HepG2 (cell line): ENCODE measurements around the gene CISD3. TPM values are rescaled to one million over a fixed set of nuclear protein-coding genes. Genes with fewer than 3 reads are reported as not detected.

ENCODE experiments used
- ATAC-seq: fragments of 200-7000 bp; cut with Tn5 transposase; 3 replicates; pipeline ENCODE4 v1.9.1; 2020; ENCODE audit warnings: mild to moderate bottlenecking, moderate library complexity
- BruUV-seq: library from RNA; stranded (reverse); fragments of 400-500 nt; replicated peaks from 2 replicates; lab custom pipeline; 2021; lab: Mats Ljungman, UMichigan
- CTCF ChIA-PET: fragments of 300-600 bp; formaldehyde crosslinking; extraction: SDS; loops from one replicate; lab custom pipeline; 2021; ENCODE audit warnings: low total read pairs, inconsistent platforms, low intra/inter-chr PET ratio; lab: Yijun Ruan, JAX
- POLR2A ChIA-PET: fragments of 350-600 bp; sonication (Branson Sonifier 250); formaldehyde crosslinking; loops from one replicate; lab custom pipeline; 2020; ENCODE audit warnings: antibody characterized with exemption, inconsistent platforms; lab: Yijun Ruan, JAX
- DNase-seq: peaks from one replicate; pipeline ENCODE4 v3.0.0-alpha.2; 2015; ENCODE audit warnings: low spot score
- FAIRE-seq: peaks from 3 replicates; lab custom pipeline; 2011; peaks lifted over from hg19 to GRCh38; lab: Jason Lieb, UNC
- H2AFZ ChIP-seq: one replicate; pipeline ENCODE4 v1.6.1; 2011; ENCODE audit warnings: low read length, inconsistent platforms
- H3K27ac ChIP-seq: fragments of 300-600 bp; 3 replicates; pipeline ENCODE4 v1.8.0; 2011; ENCODE audit warnings: mixed run types, mild to moderate bottlenecking, mixed read lengths, low read length, inconsistent platforms; ENCODE audit not compliant: insufficient read depth; ENCODE audit errors: extremely low read length
- H3K27me3 ChIP-seq, 2 experiments: fragments of 200-600 bp in 1 of 2; 2 replicates in 1 of 2; 3 replicates in 1 of 2; pipeline versions ENCODE4 v1.6.0 to v1.8.0; 2011; ENCODE audit warnings: low read length in 2 of 2, mild to moderate bottlenecking in 2 of 2, moderate library complexity in 2 of 2, inconsistent platforms in 1 of 2; ENCODE audit not compliant: insufficient read depth in 2 of 2, control insufficient read depth in 1 of 2
- H3K36me3 ChIP-seq, 2 experiments: fragments of 200-600 bp in 1 of 2; replicated peaks in 1 of 2; 2 replicates in 1 of 2; 3 replicates in 1 of 2; pipeline versions ENCODE4 v1.5.1 to v1.8.0; 2011; ENCODE audit warnings: low read length in 2 of 2, inconsistent platforms in 1 of 2; ENCODE audit not compliant: insufficient read depth in 2 of 2, control insufficient read depth in 1 of 2
- H3K4me1 ChIP-seq: 2 replicates; pipeline ENCODE4 v1.5.1; 2012; ENCODE audit warnings: low read length, inconsistent platforms; ENCODE audit not compliant: insufficient read depth
- H3K4me2 ChIP-seq: 2 replicates; pipeline ENCODE4 v1.6.0; 2011; ENCODE audit warnings: low read depth, low read length, inconsistent platforms
- H3K4me3 ChIP-seq, 3 experiments: fragments of 200-600 bp in 1 of 3; sonication (generic), shearing (Covaris generic) in 1 of 3; replicated peaks in 1 of 3; 2 replicates each; pipeline ENCODE4 v1.5.1; 2011 to 2016; ENCODE audit warnings: low read length in 3 of 3, inconsistent platforms in 2 of 3, low read depth in 2 of 3, mild to moderate bottlenecking in 2 of 3, control low read depth in 1 of 3, mixed read lengths in 1 of 3; ENCODE audit not compliant: insufficient read depth in 1 of 3
- H3K79me2 ChIP-seq: one replicate; pipeline ENCODE4 v1.6.1; 2011; ENCODE audit warnings: low read length, inconsistent platforms; ENCODE audit not compliant: insufficient read depth
- H3K9ac ChIP-seq: 2 replicates; pipeline ENCODE4 v1.6.0; 2011; ENCODE audit warnings: mild to moderate bottlenecking, low read depth, low read length, inconsistent platforms; ENCODE audit not compliant: insufficient read depth
- H3K9me3 ChIP-seq: 2 replicates; pipeline ENCODE4 v1.5.1; 2012; ENCODE audit warnings: mild to moderate bottlenecking, low read length
- H4K20me1 ChIP-seq: 2 replicates; pipeline ENCODE4 v1.6.0; 2011; ENCODE audit warnings: inconsistent platforms, mild to moderate bottlenecking, low read length, moderate library complexity; ENCODE audit not compliant: insufficient read depth
- AKAP8 ChIP-seq: sonication (generic); formaldehyde crosslinking; IDR thresholded peaks from 2 replicates; pipeline ENCODE4 v1.5.1; 2020; ENCODE audit warnings: mild to moderate bottlenecking, missing genetic modification reagents
- CBFB ChIP-seq: sonication (generic); formaldehyde crosslinking; IDR thresholded peaks from 2 replicates; pipeline ENCODE4 v1.4.0; 2020; ENCODE audit warnings: missing genetic modification reagents
- DR1 ChIP-seq: sonication (generic); formaldehyde crosslinking; IDR thresholded peaks from 2 replicates; pipeline ENCODE4 v1.8.0; 2021; ENCODE audit warnings: mild to moderate bottlenecking, missing genetic modification reagents, inconsistent platforms
- GABPA ChIP-seq, 2 experiments: IDR thresholded peaks; 2 replicates each; pipeline ENCODE4 v1.6.1; 2011 to 2016; ENCODE audit warnings: low read depth in 2 of 2, low read length in 1 of 2, missing biosample characterization in 1 of 2, missing genetic modification characterization in 1 of 2
- HNRNPK ChIP-seq: fragments of 200-400 bp; formaldehyde crosslinking; IDR thresholded peaks from 2 replicates; pipeline ENCODE4 v1.6.1; 2018; ENCODE audit warnings: low read length, low read depth, moderate library complexity, mild to moderate bottlenecking; ENCODE audit not compliant: poor library complexity, severe bottlenecking
- KLF6 ChIP-seq: IDR thresholded peaks from 2 replicates; pipeline ENCODE4 v1.8.0; 2016; ENCODE audit warnings: missing biosample characterization, missing genetic modification reagents
- NFE2L1 ChIP-seq: sonication (generic); formaldehyde crosslinking; IDR thresholded peaks from 2 replicates; pipeline ENCODE4 v1.4.0; 2020; ENCODE audit warnings: missing genetic modification reagents, mild to moderate bottlenecking, borderline replicate concordance
- RBFOX2 ChIP-seq: fragments of 200-400 bp; formaldehyde crosslinking; IDR thresholded peaks from 2 replicates; pipeline ENCODE4 v1.6.1; 2017; ENCODE audit warnings: low read depth, mild to moderate bottlenecking, low read length
- RELA ChIP-seq: sonication (generic); formaldehyde crosslinking; IDR thresholded peaks from 2 replicates; pipeline ENCODE4 v1.4.0; 2020; ENCODE audit warnings: missing genetic modification reagents
- SNRNP70 ChIP-seq: fragments of 200-400 bp; formaldehyde crosslinking; IDR thresholded peaks from 2 replicates; pipeline ENCODE4 v1.6.1; 2017; ENCODE audit warnings: mild to moderate bottlenecking, low read depth, low read length, moderate library complexity
- TAF1 ChIP-seq: sonication (generic); formaldehyde crosslinking; IDR thresholded peaks from 2 replicates; pipeline ENCODE4 v1.4.0; 2020; ENCODE audit warnings: missing genetic modification reagents
- ZFP36 ChIP-seq: fragments of 150-350 bp; IDR thresholded peaks from 2 replicates; pipeline ENCODE4 v1.6.1; 2018; ENCODE audit warnings: borderline replicate concordance, low read length, low read depth; ENCODE audit not compliant: partially characterized antibody
- ZNF737 ChIP-seq: sonication (generic); formaldehyde crosslinking; IDR thresholded peaks from 2 replicates; pipeline ENCODE4 v1.5.0; 2020; ENCODE audit warnings: missing genetic modification reagents, mild to moderate bottlenecking, borderline replicate concordance
- ZNF776 ChIP-seq: sonication (generic); formaldehyde crosslinking; IDR thresholded peaks from 2 replicates; pipeline ENCODE4 v1.4.0; 2020; ENCODE audit warnings: mild to moderate bottlenecking, missing genetic modification reagents
- WGBS: methylation state at CpG from one replicate; pipeline ENCODE4 v1.1.6; 2017; ENCODE audit warnings: low lambda C conversion rate; 5-methylcytosine and 5-hydroxymethylcytosine counted together
- in situ Hi-C: cut with HindIII; loops from 2 replicates; pipeline ENCODE4 v1.10.0; 2017; ENCODE audit warnings: low pct_unique_long_range_greater_than_20kb; ENCODE audit not compliant: extremely low pct_ligation_motif_present
- intact Hi-C: fragments of 100-400 bp; cut with micrococcal nuclease; formaldehyde crosslinking; loops from one replicate; pipeline ENCODE4 v1.10.0; 2022; ENCODE audit not compliant: unreplicated experiment
- polyA plus RNA-seq, 8 experiments: library from polyadenylated mRNA; depleted of rRNA in 3 of 8; stranded (reverse) in 7 of 8; unstranded in 1 of 8; fragments of >200 nt; fragmentation: Illumina TruSeq in 4 of 8; extraction: Trizol in 4 of 8; gene quantifications; 2 replicates each; pipeline versions ENCODE4 v1.2.1 to v1.2.3, GENCODE V29; 2011 to 2016; ENCODE audit warnings: low read depth in 4 of 8, missing spikeins in 1 of 8, mixed read lengths in 1 of 8; ENCODE audit not compliant: insufficient read depth in 1 of 8
- total RNA-seq, 5 experiments: library from RNA; depleted of rRNA; stranded (reverse); fragments of >200 nt; fragmentation: Illumina TruSeq; extraction: Trizol; gene quantifications; 2 replicates each; pipeline ENCODE4 v1.2.3, GENCODE V29; 2016; ENCODE audit warnings: low read depth in 1 of 5
- TF ChIP-seq, protein P1 (sequence below): sonication (generic); formaldehyde crosslinking; IDR thresholded peaks from 2 replicates; pipeline ENCODE4 v1.5.1; 2020; ENCODE audit warnings: mild to moderate bottlenecking, missing genetic modification reagents, moderate library complexity
- TF ChIP-seq, protein P2 (sequence below): IDR thresholded peaks from 2 replicates; pipeline ENCODE4 v1.6.1; 2016; ENCODE audit warnings: mild to moderate bottlenecking
- TF ChIP-seq, protein P3 (sequence below): sonication (generic); formaldehyde crosslinking; IDR thresholded peaks from 2 replicates; pipeline ENCODE4 v1.9.0; 2022; ENCODE audit warnings: missing genetic modification reagents, mild to moderate bottlenecking, borderline replicate concordance

CISD3 gene
- total and polyA plus RNA-seq, 2 of the 13 experiments (the other 11 are each of a cell fraction or from before 2014, with no cell fraction given): 30.0 to 34.1 TPM

DNA sequence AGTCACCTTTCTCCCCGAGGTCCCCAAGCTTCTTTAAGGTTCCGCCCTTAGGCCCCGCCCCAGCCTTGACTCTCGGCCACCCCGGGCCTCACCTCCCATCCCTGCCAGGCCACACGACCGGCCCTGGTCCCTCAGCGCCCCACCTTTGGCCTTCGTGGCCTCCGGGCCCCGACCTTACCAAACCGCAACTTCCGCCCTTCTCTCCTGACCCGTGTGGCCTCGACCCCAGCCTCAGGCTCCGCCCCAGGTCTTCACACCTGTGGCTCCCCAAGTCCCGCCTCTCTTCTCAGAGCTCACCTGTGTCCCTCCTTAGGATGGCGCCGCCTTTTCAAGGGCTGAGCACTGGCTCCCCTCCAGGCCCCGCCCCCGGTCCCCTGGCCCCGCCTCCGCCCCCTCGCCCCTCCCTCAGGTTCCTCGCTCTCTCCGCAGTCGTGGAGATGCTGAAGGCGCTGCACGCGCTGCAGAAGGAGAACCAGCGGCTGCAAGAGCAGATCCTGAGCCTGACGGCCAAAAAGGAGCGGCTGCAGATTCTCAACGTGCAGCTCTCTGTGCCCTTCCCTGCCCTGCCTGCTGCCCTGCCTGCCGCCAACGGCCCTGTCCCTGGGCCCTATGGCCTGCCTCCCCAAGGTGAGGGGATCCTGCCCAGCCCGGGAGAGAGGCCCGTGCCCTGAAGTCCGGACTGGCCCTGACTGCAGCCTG lies 10.0 kb upstream of the CISD3 start:
- H3K9me3 ChIP-seq: no peaks in the 10 kb centered on the region
- H3K36me3 ChIP-seq: peaks cover 43 to 74% of the 10 kb centered on the region in 2 experiments
- FAIRE-seq (no peak), DNase-seq (no peak), ATAC-seq (no peak)
- H3K4me3 ChIP-seq: no peak overlapping the region
- H3K9ac ChIP-seq: no peak overlapping the region
- no peaks in the 10 kb centered on the region for H3K27me3 ChIP-seq
- WGBS: 93% methylated on average over 39 of the region's 39 CpGs
- no peak overlapping the region for H3K4me2 ChIP-seq
- no peaks in the 10 kb centered on the region for H4K20me1 ChIP-seq
- intact Hi-C loops (loop anchor here (5.0 kb wide), 1 partner anchor 377 kb away; no protein-coding TSS in a partner anchor), in situ Hi-C loops (no loop called here)
- H3K79me2 ChIP-seq: no peaks in the 10 kb centered on the region
- peaks cover 30% of the 10 kb centered on the region for H3K4me1 ChIP-seq
- BruUV-seq: no TSS peak
- H2AFZ ChIP-seq: no peak overlapping the region
- POLR2A ChIA-PET: interaction anchor here (2.1 to 7.0 kb wide), 4 partner anchors 9 to 29 kb away, joined by 6 to 92 read pairs (median 16); partner anchors contain the start of gene MLLT6
- no peak overlapping the region for H3K27ac ChIP-seq
- CTCF ChIA-PET: no interaction called here
- TF ChIP-seq RBFOX2 (peak; percentile 65), TAF1 (no peak), RELA (CRISPR knock-in tag) (no peak), AKAP8 (CRISPR knock-in tag) (no peak), DR1 (CRISPR knock-in tag) (no peak), ZNF737 (CRISPR knock-in tag) (no peak), ZFP36 (no peak), GABPA (IDR thresholded peaks at IDR 0.05; ENCODE audit: low read depth, low read length) (0 out of 2 replicates have a peak, but pooled peaks have one; percentile 16), GABPA (CRISPR knock-in tag; IDR thresholded peaks at IDR 0.05; ENCODE audit: low read depth) (no peak), NFE2L1 (0 out of 2 replicates have a peak, but pooled peaks have one; percentile 37), SNRNP70 (no peak), ZNF776 (0 out of 2 replicates have a peak, but pooled peaks have one; percentile 43), HNRNPK (peak; percentile 5), CBFB (CRISPR knock-in tag) (no peak), KLF6 (CRISPR knock-in tag) (no peak)
- TF ChIP-seq, protein P1, sequence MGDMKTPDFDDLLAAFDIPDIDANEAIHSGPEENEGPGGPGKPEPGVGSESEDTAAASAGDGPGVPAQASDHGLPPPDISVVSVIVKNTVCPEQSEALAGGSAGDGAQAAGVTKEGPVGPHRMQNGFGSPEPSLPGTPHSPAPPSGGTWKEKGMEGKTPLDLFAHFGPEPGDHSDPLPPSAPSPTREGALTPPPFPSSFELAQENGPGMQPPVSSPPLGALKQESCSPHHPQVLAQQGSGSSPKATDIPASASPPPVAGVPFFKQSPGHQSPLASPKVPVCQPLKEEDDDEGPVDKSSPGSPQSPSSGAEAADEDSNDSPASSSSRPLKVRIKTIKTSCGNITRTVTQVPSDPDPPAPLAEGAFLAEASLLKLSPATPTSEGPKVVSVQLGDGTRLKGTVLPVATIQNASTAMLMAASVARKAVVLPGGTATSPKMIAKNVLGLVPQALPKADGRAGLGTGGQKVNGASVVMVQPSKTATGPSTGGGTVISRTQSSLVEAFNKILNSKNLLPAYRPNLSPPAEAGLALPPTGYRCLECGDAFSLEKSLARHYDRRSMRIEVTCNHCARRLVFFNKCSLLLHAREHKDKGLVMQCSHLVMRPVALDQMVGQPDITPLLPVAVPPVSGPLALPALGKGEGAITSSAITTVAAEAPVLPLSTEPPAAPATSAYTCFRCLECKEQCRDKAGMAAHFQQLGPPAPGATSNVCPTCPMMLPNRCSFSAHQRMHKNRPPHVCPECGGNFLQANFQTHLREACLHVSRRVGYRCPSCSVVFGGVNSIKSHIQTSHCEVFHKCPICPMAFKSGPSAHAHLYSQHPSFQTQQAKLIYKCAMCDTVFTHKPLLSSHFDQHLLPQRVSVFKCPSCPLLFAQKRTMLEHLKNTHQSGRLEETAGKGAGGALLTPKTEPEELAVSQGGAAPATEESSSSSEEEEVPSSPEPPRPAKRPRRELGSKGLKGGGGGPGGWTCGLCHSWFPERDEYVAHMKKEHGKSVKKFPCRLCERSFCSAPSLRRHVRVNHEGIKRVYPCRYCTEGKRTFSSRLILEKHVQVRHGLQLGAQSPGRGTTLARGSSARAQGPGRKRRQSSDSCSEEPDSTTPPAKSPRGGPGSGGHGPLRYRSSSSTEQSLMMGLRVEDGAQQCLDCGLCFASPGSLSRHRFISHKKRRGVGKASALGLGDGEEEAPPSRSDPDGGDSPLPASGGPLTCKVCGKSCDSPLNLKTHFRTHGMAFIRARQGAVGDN: peak; percentile 30; the same call in 1 of the 2 replicates
- TF ChIP-seq, protein P2, sequence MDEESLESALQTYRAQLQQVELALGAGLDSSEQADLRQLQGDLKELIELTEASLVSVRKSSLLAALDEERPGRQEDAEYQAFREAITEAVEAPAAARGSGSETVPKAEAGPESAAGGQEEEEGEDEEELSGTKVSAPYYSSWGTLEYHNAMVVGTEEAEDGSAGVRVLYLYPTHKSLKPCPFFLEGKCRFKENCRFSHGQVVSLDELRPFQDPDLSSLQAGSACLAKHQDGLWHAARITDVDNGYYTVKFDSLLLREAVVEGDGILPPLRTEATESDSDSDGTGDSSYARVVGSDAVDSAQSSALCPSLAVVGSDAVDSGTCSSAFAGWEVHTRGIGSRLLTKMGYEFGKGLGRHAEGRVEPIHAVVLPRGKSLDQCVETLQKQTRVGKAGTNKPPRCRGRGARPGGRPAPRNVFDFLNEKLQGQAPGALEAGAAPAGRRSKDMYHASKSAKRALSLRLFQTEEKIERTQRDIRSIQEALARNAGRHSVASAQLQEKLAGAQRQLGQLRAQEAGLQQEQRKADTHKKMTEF (CRISPR knock-in tag): no peak
- TF ChIP-seq, protein P3, sequence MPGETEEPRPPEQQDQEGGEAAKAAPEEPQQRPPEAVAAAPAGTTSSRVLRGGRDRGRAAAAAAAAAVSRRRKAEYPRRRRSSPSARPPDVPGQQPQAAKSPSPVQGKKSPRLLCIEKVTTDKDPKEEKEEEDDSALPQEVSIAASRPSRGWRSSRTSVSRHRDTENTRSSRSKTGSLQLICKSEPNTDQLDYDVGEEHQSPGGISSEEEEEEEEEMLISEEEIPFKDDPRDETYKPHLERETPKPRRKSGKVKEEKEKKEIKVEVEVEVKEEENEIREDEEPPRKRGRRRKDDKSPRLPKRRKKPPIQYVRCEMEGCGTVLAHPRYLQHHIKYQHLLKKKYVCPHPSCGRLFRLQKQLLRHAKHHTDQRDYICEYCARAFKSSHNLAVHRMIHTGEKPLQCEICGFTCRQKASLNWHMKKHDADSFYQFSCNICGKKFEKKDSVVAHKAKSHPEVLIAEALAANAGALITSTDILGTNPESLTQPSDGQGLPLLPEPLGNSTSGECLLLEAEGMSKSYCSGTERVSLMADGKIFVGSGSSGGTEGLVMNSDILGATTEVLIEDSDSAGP (CRISPR knock-in tag): 0 out of 2 replicates have a peak, but pooled peaks have one; percentile 30
